WERI-Rb-1 (cell line): ENCODE results near the gene CAP2.

Experiments used
- DNase-seq: peaks from one replicate; pipeline ENCODE4 v3.0.0-alpha.2; 2020
- H3K27ac ChIP-seq: fragments of 250-450 bp; sonication (Bioruptor Pico); 2 replicates; pipeline ENCODE4 v1.5.1; 2020; ENCODE audit warnings: mild to moderate bottlenecking, moderate library complexity
- H3K27me3 ChIP-seq: fragments of 250-450 bp; sonication (Bioruptor Pico); 2 replicates; pipeline ENCODE4 v1.5.1; 2021; ENCODE audit warnings: mild to moderate bottlenecking, low read depth, moderate library complexity; ENCODE audit not compliant: insufficient read depth, severe bottlenecking
- H3K36me3 ChIP-seq: fragments of 250-450 bp; sonication (Bioruptor Pico); 2 replicates; pipeline ENCODE4 v1.5.1; 2020; ENCODE audit warnings: mild to moderate bottlenecking, moderate library complexity
- H3K4me3 ChIP-seq: 2 replicates; pipeline ENCODE4 v1.5.1; 2011; ENCODE audit warnings: low read depth, mild to moderate bottlenecking, control low read depth, low read length
- H3K9me3 ChIP-seq: fragments of 250-450 bp; sonication (Bioruptor Pico); 2 replicates; pipeline ENCODE4 v1.5.1; 2021; ENCODE audit warnings: mild to moderate bottlenecking, moderate library complexity; ENCODE audit not compliant: severe bottlenecking
- CTCF ChIP-seq: IDR thresholded peaks from 2 replicates; pipeline ENCODE4 v1.5.1; 2011; ENCODE audit warnings: low read depth, mild to moderate bottlenecking, control low read depth, inconsistent platforms, low read length

CAP2 gene

GRCh38 chr6:17448165-17448564, 54.8 kb downstream of the CAP2 start:
- TF ChIP-seq CTCF = no peak
- H3K4me3 ChIP-seq = no peak overlapping the region
- H3K27ac ChIP-seq = no peak overlapping the region
- no peaks in the 10 kb centered on the region for H3K27me3 ChIP-seq
- no peaks in the 10 kb centered on the region for H3K9me3 ChIP-seq
- DNase-seq = no peak
- no peaks in the 10 kb centered on the region for H3K36me3 ChIP-seq

- TF ChIP-seq CTCF = no peak
- Histone ChIP-seq H3K27me3 (no peaks in the 10 kb centered on the region), H3K27ac (no peak overlapping the region), H3K4me3 (no peak overlapping the region), H3K36me3 (no peaks in the 10 kb centered on the region), H3K9me3 (no peaks in the 10 kb centered on the region)
- no peak for DNase-seq
Measured at GRCh38 chr6:17450397-17450796, 57.0 kb downstream of the CAP2 start.

- H3K4me3 ChIP-seq = no peak overlapping the region
- no peaks in the 10 kb centered on the region for H3K27me3 ChIP-seq
- DNase-seq = no peak
- H3K9me3 ChIP-seq = no peaks in the 10 kb centered on the region
- no peak for TF ChIP-seq CTCF
- H3K36me3 ChIP-seq = no peaks in the 10 kb centered on the region
- H3K27ac ChIP-seq = no peak overlapping the region
Measured at GRCh38 chr6:17450832-17451231, 57.4 kb downstream of the CAP2 start.

GRCh38 chr6:17452096-17452495, 58.7 kb downstream of the CAP2 start:
- no peak overlapping the region for H3K4me3 ChIP-seq
- H3K27me3 ChIP-seq = no peaks in the 10 kb centered on the region
- no peaks in the 10 kb centered on the region for H3K36me3 ChIP-seq
- no peak overlapping the region for H3K27ac ChIP-seq
- H3K9me3 ChIP-seq = no peaks in the 10 kb centered on the region
- TF ChIP-seq CTCF = no peak
- DNase-seq = no peak

- no peak for DNase-seq
Measured at GRCh38 chr6:17454316-17455005, 61.1 kb downstream of the CAP2 start.

More at GRCh38 chr6:17454316-17455005, 61.1 kb downstream of the CAP2 start:
- Histone ChIP-seq H3K4me3 (no peak overlapping the region), H3K36me3 (no peaks in the 10 kb centered on the region), H3K9me3 (no peaks in the 10 kb centered on the region), H3K27ac (no peak overlapping the region), H3K27me3 (no peaks in the 10 kb centered on the region)
- no peak for TF ChIP-seq CTCF
